HUES6 (cell line): ENCODE data around the gene SYT11.
"Not testable (repeated sequence)": the region's sequence is repeated elsewhere in the genome, so short reads cannot be mapped to it uniquely, and the experiment has no call there.

Experiments
- H3K27ac ChIP-seq: 2 replicates; pipeline ENCODE4 v1.7.0; 2013; ENCODE audit warnings: low read depth, mild to moderate bottlenecking, low read length, inconsistent platforms
- H3K27me3 ChIP-seq: 2 replicates; pipeline ENCODE4 v1.6.1; 2013; ENCODE audit warnings: low read length; ENCODE audit not compliant: control insufficient read depth, insufficient read depth
- H3K36me3 ChIP-seq: 2 replicates; pipeline ENCODE4 v1.6.1; 2013; ENCODE audit warnings: low read length; ENCODE audit not compliant: control insufficient read depth, insufficient read depth
- H3K4me1 ChIP-seq: 2 replicates; pipeline ENCODE4 v1.6.1; 2013; ENCODE audit warnings: low read length; ENCODE audit not compliant: control insufficient read depth, insufficient read depth
- H3K4me3 ChIP-seq: 2 replicates; pipeline ENCODE4 v1.5.1; 2013; ENCODE audit warnings: low read depth, low read length
- H3K9ac ChIP-seq: one replicate; pipeline ENCODE4 v1.6.1; 2013; ENCODE audit warnings: mild to moderate bottlenecking, low read length
- H3K9me3 ChIP-seq: 2 replicates; pipeline ENCODE4 v1.6.1; 2013; ENCODE audit warnings: low read depth, low read length; ENCODE audit not compliant: control insufficient read depth, insufficient read depth

Gene SYT11

DNA sequence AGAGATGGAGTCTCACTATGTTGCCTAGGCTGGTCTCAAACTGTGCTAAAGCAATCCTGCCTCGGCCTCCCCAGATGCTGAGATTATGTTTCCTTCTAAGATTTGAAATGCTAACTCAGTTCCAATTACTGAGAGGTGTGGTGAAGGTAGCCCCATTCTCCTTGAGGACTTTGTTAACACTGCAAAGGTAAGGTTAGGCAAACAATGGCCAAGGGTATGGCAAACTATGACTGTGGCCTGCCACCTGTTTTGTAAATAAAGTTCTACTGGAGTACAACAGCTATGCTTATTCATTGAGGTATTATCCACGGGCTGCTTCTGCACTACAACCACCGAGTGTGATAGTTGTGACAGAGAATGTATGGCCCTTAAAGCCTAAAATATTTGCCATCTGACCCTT lies 61.4 kb downstream of the SYT11 start:
- H3K36me3 ChIP-seq, result peaks cover 94% of the 10 kb centered on the region
- no peak overlapping the region for H3K4me3 ChIP-seq
- no peaks in the 10 kb centered on the region for H3K9me3 ChIP-seq
- H3K27ac ChIP-seq, result no peak overlapping the region
- H3K27me3 ChIP-seq, result no peaks in the 10 kb centered on the region
- H3K4me1 ChIP-seq, result no peaks in the 10 kb centered on the region
- H3K9ac ChIP-seq, result no peak overlapping the region

DNA sequence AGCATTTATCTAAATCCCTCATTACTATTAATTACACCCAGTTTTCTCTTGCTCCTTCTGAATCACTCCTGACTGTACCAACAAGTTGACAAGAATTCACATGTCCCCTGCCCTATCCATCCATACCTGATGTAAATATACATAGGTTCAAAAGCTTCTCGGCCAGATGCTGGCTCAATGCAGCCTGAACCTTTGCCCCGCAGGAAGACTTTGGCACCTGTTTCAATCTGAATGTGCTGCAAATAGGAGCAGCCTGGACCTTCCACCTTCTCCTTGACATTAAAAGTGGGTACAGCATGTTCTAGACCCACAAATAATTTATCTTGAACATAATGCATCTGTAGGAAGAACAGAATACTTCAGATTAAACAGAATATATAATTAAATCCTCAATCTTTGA lies 66.1 kb downstream of the SYT11 start:
- Histone ChIP-seq H3K4me1 (no peaks in the 10 kb centered on the region), H3K27me3 (no peaks in the 10 kb centered on the region), H3K4me3 (no peak overlapping the region), H3K36me3 (peaks cover 98% of the 10 kb centered on the region), H3K9ac (no peak overlapping the region), H3K27ac (no peak overlapping the region), H3K9me3 (no peaks in the 10 kb centered on the region)

DNA sequence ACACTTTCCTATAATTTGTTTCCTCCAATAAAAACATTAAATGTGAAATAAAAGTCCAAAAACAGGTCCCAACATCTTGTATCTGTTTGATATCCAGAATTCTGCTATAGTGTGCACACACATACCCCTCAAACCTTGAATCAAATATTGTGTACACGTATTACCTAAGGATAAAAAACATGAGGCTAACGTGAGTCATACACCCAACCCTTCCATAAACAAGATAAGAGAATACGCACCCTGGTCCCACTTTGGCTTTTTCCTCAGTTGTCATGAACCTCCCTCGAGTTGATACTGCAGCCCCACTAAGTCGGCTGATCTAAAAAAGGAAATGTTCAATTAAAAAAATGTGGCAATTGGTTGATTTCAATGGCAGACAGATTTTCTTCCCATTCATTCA lies 69.7 kb downstream of the SYT11 start:
- Histone ChIP-seq H3K9me3 (no peaks in the 10 kb centered on the region), H3K9ac (no peak overlapping the region), H3K27ac (no peak overlapping the region), H3K4me1 (peaks cover 17% of the 10 kb centered on the region), H3K4me3 (no peak overlapping the region), H3K36me3 (peaks cover 96% of the 10 kb centered on the region), H3K27me3 (no peaks in the 10 kb centered on the region)

DNA sequence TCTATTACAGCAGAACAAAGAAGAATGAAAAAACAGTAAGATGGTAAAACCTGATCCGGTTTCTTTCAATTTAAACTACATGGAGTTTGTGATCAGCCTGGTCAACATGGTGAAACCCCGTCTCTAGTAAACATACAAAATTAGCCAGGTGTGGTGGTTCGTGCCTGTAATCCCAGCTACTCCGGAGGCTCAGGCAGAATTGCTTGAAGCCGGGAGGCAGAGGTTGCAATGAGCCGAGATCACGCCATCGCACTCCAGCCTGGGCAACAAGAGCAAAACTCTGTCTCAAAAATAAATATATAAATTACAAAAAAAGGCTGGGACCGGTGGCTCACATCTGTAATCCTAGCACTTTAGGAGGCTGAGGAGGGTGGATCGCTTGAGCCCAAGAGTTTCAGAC lies 71.4 kb downstream of the SYT11 start:
- Histone ChIP-seq H3K4me1 (peaks cover 17% of the 10 kb centered on the region), H3K36me3 (peaks cover 81% of the 10 kb centered on the region)
- H3K27me3 ChIP-seq, H3K27ac ChIP-seq, H3K4me3 ChIP-seq, H3K9ac ChIP-seq, H3K9me3 ChIP-seq: not testable (repeated sequence)

DNA sequence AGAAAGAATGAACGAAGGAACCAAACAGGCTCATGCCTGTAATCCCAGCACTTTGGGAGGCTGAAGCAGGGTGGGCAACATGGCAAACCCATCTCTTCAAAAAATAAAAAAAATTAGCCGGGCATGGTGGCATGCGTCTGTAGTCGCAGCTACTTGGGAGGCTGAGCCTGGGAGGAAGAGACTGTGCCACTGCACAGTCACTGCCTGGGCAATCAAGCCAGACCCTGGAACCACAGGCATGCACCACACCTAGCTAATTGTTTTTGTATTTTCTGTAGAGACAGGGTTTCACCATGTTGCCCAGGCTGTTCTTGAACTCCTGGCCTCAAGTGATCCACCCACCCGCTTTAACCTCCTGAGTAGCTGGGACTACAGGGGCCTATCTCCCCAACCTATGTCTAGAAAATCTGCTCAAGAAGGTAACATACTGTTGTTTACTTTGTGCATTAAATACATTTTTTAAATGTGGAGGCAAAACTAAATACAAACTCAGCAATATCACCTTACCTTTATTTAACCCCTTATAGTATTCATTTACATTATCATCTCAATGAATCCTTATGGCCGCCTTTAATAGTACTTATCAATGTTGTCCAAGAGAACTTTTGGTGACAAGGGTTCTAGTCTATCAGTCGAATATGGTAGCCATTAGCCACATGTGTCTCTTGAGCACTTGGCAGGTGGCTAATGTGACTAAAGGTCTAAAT lies 72.1 kb downstream of the SYT11 start:
- Histone ChIP-seq H3K27ac (no peak overlapping the region), H3K36me3 (peaks cover 74% of the 10 kb centered on the region), H3K27me3 (no peaks in the 10 kb centered on the region), H3K4me3 (peak overlapping the region; percentile 33), H3K9ac (no peak overlapping the region), H3K9me3 (no peaks in the 10 kb centered on the region), H3K4me1 (peaks cover 17% of the 10 kb centered on the region)

DNA sequence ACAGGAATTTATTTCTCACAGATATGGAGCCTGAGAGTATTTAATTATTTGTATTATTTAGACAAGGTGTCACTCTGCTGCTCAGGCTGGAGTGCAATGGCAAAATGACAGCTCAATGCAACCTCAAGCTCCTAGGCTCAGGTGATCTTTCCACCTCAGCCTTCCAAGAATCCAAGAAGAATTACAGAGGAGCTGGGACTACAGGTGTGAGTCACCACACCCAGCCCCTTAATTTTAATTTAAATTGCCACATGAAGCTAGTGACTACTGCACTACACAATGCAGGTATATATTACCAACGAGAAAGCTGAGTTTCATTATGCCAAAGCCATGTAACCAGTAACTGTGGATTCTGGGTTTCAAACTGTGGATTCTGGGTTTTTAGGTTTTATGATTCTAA lies 72.7 kb downstream of the SYT11 start:
- H3K27me3 ChIP-seq, result no peaks in the 10 kb centered on the region
- peaks cover 17% of the 10 kb centered on the region for H3K4me1 ChIP-seq
- no peak overlapping the region for H3K27ac ChIP-seq
- H3K36me3 ChIP-seq, result peaks cover 68% of the 10 kb centered on the region
- H3K9me3 ChIP-seq, result no peaks in the 10 kb centered on the region
- H3K9ac ChIP-seq, result no peak overlapping the region
- peak overlapping the region; percentile 33 for H3K4me3 ChIP-seq

DNA sequence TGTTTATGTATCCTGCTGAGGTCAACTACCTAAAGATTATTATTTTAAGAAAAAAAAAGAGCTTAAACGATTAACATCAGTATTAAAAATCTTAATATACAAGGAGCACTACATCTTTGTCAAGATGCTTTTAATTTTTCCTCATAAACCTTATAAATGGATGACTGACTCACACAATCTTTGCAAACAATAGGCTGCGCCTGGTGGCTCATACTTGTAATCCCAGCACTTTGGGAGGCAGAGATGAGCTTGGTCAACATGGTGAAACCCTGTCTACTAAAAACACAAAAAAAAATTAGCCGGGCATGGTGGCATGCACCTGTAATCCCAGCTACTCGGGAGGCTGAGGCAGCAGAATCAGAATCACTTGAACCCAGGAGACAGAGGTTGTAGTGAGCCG lies 73.1 kb downstream of the SYT11 start:
- peaks cover 17% of the 10 kb centered on the region for H3K4me1 ChIP-seq
- no peaks in the 10 kb centered on the region for H3K9me3 ChIP-seq
- H3K36me3 ChIP-seq, result peaks cover 64% of the 10 kb centered on the region
- peak overlapping the region; percentile 33; the same call in 1 of the 2 replicates for H3K4me3 ChIP-seq
- H3K9ac ChIP-seq, result no peak overlapping the region
- no peak overlapping the region for H3K27ac ChIP-seq
- no peaks in the 10 kb centered on the region for H3K27me3 ChIP-seq

DNA sequence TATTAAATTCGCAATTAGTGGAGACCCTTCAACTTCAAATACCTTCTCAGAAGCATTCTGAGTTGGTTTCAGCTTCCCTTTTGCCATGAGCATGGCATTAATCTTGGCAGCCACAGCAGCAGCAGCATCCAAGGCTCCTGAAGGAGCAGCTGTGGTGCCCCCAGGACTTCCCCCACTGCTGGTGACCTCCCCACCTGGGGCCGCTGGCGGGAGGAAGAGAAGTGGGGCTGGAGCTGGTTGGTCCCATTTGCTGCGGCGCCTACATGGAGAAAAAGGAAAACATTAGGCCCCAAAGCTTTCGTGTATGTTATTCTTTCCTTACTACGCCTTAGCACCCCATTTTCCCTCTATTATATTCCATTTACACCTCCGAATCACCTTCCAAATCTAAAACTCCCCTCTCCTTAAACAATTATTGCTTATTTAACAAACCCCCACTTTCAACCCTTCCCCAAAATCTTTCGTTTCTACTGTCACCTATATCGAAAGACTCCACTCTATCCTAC lies 74.3 kb downstream of the SYT11 start:
- Histone ChIP-seq H3K27ac (peak overlapping the region; percentile 89), H3K4me3 (peak overlapping the region; percentile 93), H3K4me1 (peaks cover 17% of the 10 kb centered on the region), H3K27me3 (no peaks in the 10 kb centered on the region), H3K9ac (peak overlapping the region; percentile 96), H3K9me3 (no peaks in the 10 kb centered on the region), H3K36me3 (peaks cover 52% of the 10 kb centered on the region)

DNA sequence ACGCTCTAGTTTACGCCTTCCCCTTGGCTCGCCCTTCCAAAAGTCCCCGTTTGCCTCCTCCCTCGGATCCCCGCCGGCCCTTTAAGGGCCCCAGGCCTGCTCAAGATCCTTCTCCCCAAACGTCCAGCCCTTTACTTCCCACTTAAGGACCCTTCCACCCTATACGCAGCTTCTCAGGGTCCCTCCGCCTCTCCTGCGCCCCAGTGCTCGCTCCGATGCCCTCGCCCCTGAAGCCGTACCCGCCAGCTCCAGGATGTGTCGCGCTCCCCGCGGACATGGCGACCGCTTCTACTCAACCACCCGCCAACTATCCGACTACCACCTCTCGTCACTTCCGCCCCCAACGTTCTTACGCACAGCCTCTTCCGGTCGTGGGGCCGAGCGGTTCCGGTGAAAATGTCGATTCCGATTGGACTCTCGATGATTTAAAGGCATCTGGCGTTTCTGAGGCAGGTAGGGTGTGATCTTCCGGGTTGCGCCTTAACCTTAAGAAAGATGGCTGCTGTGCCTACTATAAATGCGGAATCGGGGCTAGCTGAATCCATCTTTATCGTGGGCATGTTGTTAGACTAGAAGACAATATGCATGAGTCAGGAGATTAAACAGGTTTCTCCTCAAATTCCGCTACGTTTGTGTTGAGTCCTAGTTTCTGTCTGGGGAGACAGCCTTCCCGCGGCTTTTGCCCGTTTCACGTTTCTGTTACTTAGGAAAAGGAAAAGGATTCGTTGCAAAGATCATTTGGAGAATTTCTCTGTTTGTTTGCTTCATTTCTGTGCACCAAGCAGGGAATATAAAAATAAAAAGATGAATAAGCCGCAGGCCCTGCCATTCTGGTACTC lies 74.9 kb downstream of the SYT11 start, which contains the start of gene KHDC4:
Gene KHDC4 (minus strand): TSS at position 317 of the 839 bp plus-strand sequence. CDS start 40 bp downstream, at position 277.
- Histone ChIP-seq H3K36me3 (peaks cover 45% of the 10 kb centered on the region), H3K27ac (peak within 1 kb of the TSS; percentile 93), H3K27me3 (no peaks in the 10 kb centered on the region), H3K4me3 (peak within 1 kb of the TSS; percentile 93), H3K9ac (peak within 1 kb of the TSS; percentile 96), H3K9me3 (no peaks in the 10 kb centered on the region), H3K4me1 (peaks cover 17% of the 10 kb centered on the region)
